Ascending aorta (tissue), 2 donors: ENCODE results near the gene FZR1. TPM values are rescaled to one million over a fixed set of nuclear protein-coding genes. Genes with fewer than 3 reads are reported as not detected.

Experiments used
- DNase-seq, 2 donors: peaks; one replicate each; pipeline ENCODE4 v3.0.0-alpha.2; 2019; ENCODE audit warnings: low spot score in 2 of 2
- H3K27ac ChIP-seq, 2 donors: fragments of 200-600 bp; sonication (generic); one replicate each; pipeline ENCODE4 v1.5.1; 2016 to 2017; ENCODE audit warnings: mild to moderate bottlenecking in 1 of 2
- H3K27me3 ChIP-seq: fragments of 200-600 bp; sonication (generic); one replicate; pipeline ENCODE4 v1.5.1; 2017
- H3K36me3 ChIP-seq, 2 donors: fragments of 200-600 bp; sonication (generic); one replicate each; pipeline ENCODE4 v1.5.1; 2016
- H3K4me1 ChIP-seq, 2 donors: fragments of 200-600 bp; sonication (generic); one replicate each; pipeline ENCODE4 v1.5.1; 2016 to 2017; ENCODE audit warnings: mild to moderate bottlenecking in 1 of 2
- H3K4me3 ChIP-seq, 2 donors: fragments of 200-600 bp; sonication (generic); one replicate each; pipeline ENCODE4 v1.5.1; 2016 to 2017; ENCODE audit warnings: mild to moderate bottlenecking in 1 of 2
- H3K9me3 ChIP-seq, 2 donors: fragments of 200-600 bp; sonication (generic); one replicate each; pipeline ENCODE4 v1.5.1; 2016
- CTCF ChIP-seq, 3 experiments: fragments of 200-600 bp in 2 of 3; fragments of 450-650 bp in 1 of 3; sonication (generic) in 2 of 3; IDR thresholded peaks; one replicate each; pipeline ENCODE4 v1.5.1; 2016 to 2019; ENCODE audit warnings: antibody characterized with exemption in 3 of 3, mild to moderate bottlenecking in 1 of 3, moderate library complexity in 1 of 3
- intact Hi-C: fragments of 100-400 bp; cut with DNase I; formaldehyde crosslinking; loops from one replicate; pipeline ENCODE4 v1.15.1; 2023
- total RNA-seq: library from RNA; depleted of rRNA; stranded (reverse); fragments of >200 nt; gene quantifications from one replicate; pipeline ENCODE4 v1.1.0, GENCODE V29; 2016

The FZR1 gene
- total RNA-seq, 1 donor from 2014 or later: 56.8 TPM

DNA sequence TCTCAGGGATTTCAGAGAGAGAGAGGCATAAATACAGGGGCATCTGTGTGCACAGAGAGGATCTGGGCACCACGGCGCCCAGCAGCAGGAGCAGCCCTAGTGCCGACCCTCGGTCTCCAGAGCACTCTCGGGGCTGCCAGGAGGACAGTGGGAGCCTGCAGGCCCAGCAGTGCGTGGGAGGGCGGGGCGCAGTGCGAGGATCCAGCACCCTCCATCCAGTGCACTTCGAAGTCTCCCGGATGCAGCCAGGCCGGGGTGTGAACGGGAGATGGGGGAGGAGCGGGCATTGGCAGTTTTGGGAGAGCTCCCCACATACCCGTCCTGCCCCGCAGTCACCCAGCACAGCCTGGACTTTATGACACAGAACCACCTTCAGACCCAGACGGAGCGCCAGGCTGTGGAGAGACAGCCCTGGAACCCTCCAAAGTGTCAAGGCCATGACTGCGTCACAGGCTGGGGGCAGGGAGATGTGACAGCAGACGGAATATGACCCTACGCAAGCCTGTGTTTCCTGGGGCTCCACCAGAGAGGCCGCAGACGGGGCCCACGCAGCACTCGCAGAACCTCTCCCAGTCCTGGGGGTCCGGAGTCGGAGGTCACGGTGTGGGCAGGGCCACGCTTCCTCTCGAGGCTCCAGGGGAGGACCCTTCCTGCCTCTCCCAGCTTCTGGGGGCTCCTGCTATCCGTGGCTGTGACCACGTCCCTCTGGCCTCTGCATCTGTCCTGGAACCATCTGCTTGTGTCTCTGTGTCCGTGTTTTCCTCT, 18.1 kb downstream of the FZR1 start:
- Histone ChIP-seq H3K4me1 (no peaks in the 10 kb centered on the region), H3K4me3 (no peak overlapping the region), H3K36me3 (peaks cover 48 to 66% of the 10 kb centered on the region in 2 donors), H3K27me3 (no peaks in the 10 kb centered on the region), H3K9me3 (no peaks in the 10 kb centered on the region), H3K27ac (no peak overlapping the region)
- no peak for DNase-seq
- TF ChIP-seq CTCF (IDR thresholded peaks at IDR 0.05): no peak
- intact Hi-C loops: no loop called here

DNA sequence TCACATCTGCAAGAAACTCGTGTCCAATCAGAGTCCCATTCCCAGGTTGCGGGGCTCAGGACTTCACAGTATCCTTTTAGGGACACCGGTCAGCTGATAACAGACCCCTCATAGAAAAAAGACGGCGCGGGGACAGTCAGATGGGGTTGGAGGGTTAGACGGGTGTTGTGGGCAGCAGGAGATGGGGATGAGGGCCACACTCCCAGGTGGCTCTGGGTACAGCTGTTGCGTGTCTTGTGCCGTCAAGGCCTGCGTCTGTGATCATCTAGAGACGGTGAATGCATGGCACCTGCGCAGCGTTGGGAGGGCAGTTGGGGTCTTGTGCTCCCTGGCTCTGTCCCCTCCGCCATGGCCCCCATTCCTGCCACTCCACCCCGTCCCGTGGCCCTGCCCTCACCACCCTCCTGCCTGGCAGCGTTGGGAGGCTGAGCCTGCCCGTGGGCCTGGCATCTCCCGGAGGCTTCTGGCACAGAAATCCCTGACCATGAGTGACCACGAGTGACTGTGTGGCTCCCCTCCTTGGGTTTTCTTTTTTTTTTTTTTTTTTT, 18.9 kb downstream of the FZR1 start:
- no peaks in the 10 kb centered on the region for H3K27me3 ChIP-seq
- no peaks in the 10 kb centered on the region for H3K9me3 ChIP-seq
- H3K36me3 ChIP-seq: peaks cover 48 to 61% of the 10 kb centered on the region in 2 donors
- H3K4me1 ChIP-seq: no peaks in the 10 kb centered on the region
- no peak for DNase-seq
- H3K27ac ChIP-seq: no peak overlapping the region
- H3K4me3 ChIP-seq: no peak overlapping the region
- TF ChIP-seq CTCF (IDR thresholded peaks at IDR 0.05): no peak
- intact Hi-C loops: no loop called here

GRCh38 chr19:3526507-3527237, 20.6 kb downstream of the FZR1 start:
- no peak overlapping the region for H3K27ac ChIP-seq
- DNase-seq: no peak
- intact Hi-C loops: no loop called here
- H3K4me3 ChIP-seq: no peak overlapping the region
- no peaks in the 10 kb centered on the region for H3K27me3 ChIP-seq
- H3K4me1 ChIP-seq: no peaks in the 10 kb centered on the region
- TF ChIP-seq CTCF (IDR thresholded peaks at IDR 0.05): no peak
- no peaks in the 10 kb centered on the region for H3K9me3 ChIP-seq
- peaks cover 58 to 67% of the 10 kb centered on the region in 2 donors for H3K36me3 ChIP-seq

- H3K27ac ChIP-seq: no peak overlapping the region
- no peak overlapping the region for H3K4me3 ChIP-seq
- no peaks in the 10 kb centered on the region for H3K9me3 ChIP-seq
- no peaks in the 10 kb centered on the region for H3K4me1 ChIP-seq
- intact Hi-C loops: no loop called here
- no peaks in the 10 kb centered on the region for H3K27me3 ChIP-seq
- TF ChIP-seq CTCF (IDR thresholded peaks at IDR 0.05): no peak
- peaks cover 65 to 68% of the 10 kb centered on the region in 2 donors for H3K36me3 ChIP-seq
- no peak for DNase-seq
Observed at GRCh38 chr19:3527238-3527910, 21.3 kb downstream of the FZR1 start.

- no peaks in the 10 kb centered on the region for H3K27me3 ChIP-seq
- DNase-seq: no peak
- intact Hi-C loops: no loop called here
- peaks cover 69 to 71% of the 10 kb centered on the region in 2 donors for H3K36me3 ChIP-seq
- no peak overlapping the region for H3K4me3 ChIP-seq
- TF ChIP-seq CTCF (IDR thresholded peaks at IDR 0.05): no peak
- no peaks in the 10 kb centered on the region for H3K4me1 ChIP-seq
- no peak overlapping the region for H3K27ac ChIP-seq
- H3K9me3 ChIP-seq: no peaks in the 10 kb centered on the region
Observed at GRCh38 chr19:3528080-3528479, 22.0 kb downstream of the FZR1 start.
